ENCODE results near the gene NRIP1.

Gene NRIP1

DNA sequence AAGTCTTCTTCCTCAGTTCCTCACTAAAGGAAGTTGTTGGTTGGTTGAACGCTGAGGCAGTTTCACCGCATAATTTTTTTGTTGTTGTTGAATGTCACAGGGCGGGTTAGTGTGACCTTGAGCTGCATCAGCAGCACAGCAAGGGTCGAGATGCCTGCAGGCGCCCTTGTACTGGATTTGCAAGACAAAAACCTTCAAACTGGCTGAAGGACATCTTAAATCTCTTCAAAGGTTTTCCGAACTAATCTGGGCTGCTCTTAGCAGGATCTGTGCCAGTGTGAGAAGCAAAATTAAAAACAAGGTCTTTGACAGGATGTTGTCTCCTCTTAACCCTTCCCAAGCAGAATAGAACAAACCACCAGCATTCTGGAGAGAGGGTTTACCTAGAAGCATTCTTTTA lies 59.4 kb downstream of the NRIP1 start:
- no peak for DNase-seq

- no peak for DNase-seq
Observed at GRCh38 chr21:15004721-15005370, 60.0 kb downstream of the NRIP1 start.

DNA sequence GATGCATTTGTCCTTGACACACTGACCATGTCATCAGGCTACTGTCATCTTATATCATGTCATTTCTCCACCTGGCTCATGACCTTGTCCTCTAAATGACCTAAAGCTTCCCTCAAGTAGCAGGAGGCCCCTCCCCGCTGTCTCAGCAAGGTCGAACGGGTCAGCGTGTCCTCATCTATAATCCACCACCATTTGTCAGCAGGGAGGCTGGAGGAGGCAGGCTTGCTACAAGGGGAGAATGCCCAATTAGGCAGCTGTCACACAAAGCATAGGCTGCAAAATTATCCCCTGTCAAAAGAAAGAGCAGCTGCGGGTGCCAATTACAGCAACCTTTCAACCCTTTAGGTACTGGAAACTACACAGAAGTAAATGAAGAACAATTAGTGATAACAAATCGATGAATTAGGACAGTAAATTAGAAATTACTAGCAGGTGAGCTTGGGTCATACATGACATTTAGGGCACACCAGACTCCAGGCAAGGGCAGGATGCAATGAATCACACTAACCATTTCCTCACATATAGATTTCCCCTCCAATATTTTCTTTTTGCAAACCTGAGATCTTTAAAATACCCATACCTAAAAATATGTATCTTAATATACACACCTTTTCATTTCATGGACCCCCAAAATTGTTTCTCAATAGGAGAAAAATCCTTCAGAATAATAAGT lies 61.2 kb downstream of the NRIP1 start:
- DNase-seq, result no peak

- DNase-seq, result no peak
Observed at GRCh38 chr21:15001857-15002606, 62.8 kb downstream of the NRIP1 start.

DNA sequence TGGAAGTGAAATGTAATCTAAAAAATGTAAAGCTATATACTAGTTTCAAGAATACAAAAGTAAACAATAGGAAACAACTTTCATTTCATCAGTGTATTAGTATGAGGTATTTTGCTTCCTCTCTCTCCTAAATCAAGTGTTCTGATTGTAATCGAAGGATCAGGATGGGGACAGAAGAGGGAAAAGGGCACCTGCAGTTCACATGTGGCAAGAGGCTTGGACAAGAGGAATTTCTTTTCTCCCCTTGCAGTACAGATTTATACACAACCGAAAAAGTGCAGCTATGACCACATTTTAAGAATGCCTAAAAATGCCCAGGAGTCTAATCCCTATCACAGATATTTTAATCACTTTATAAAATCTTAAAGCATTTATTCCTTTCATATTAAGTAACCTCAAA lies 63.7 kb downstream of the NRIP1 start:
- DNase-seq, result no peak

DNA sequence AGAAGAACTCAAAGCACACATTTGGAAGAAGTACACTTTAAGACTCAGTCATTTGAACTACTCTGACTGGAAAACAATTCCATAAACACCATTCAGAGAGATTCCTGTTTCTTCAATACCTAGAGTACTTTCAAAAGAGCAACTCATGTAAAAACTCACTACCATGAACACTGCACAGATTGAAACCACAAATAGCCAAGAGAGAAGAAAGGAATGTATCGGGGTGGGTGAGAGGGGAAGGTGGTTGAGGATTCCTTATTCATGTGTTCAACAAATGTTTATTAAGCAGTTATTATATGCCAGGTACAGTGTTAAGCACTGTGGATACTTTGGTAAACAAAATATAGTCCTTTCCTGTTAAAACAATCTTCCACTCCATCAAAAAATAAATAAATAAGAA lies 64.7 kb downstream of the NRIP1 start:
- no peak for DNase-seq

- DNase-seq, result no peak
Observed at GRCh38 chr21:14998784-14999183, 66.0 kb downstream of the NRIP1 start.

DNA sequence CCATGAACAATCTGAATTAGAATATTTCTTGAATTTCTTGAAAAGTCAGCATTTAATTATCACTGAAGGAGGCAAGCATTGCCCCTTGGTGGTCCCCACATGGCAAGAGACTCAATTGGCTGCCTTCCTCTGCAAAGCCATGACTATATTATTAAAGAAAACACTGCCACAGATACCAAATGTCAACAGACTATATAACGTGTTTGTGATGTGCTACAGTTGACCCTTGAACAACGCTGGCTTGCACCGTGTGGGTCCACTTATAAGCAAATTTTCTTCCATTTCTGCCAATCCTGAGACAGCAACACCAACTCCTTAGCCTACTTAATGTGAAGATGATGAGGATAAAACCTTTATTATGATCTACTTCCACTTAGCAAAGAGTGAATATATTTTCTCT lies 66.5 kb downstream of the NRIP1 start:
- no peak for DNase-seq

- no peak for DNase-seq
Observed at GRCh38 chr21:14995695-14996490, 68.9 kb downstream of the NRIP1 start.

DNA sequence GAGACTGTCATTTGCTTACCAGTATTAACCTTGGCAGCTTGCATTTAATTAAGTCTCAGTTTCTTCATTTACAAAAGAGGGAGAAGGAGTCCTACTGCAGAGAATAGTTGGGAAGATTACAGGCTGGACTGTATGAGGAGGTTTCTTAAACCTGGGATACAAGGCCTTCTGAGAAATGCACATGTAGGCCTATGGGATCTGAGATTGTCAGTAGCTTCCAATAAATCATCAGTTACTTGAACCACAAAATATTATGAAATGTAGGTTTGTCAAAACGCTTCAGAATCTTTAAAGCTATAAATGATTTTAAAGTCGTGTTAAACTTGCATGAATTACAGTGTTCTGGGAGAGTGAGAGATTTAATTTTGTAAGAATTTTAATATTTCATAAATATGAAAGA lies 69.6 kb downstream of the NRIP1 start:
- DNase-seq, result no peak

DNA sequence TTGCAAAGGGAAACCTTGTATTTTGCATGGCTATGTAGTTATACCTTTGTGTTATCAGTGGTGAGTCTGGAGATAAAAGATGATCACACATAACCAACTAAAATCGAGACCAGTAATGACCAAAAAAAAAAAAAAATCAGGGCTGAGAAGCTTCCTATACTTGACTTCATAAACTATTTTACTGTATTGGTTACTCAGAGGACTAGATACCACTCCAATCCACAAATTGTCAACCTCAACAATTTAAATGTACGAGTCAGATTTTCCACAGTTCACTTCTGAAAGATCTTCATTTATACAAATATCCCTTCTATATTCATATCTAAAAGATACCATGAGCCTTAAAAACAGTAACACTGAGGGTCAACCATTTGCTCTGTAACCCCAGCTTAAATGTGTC lies 71.7 kb downstream of the NRIP1 start:
- DNase-seq, result no peak

- DNase-seq, result peak; percentile 13 to 62
Observed at GRCh38 chr21:14991957-14992356, 72.8 kb downstream of the NRIP1 start.

- no peak for DNase-seq
Observed at GRCh38 chr21:14989359-14989758, 75.4 kb downstream of the NRIP1 start.

GRCh38 chr21:14988760-14989159 lies 76.0 kb downstream of the NRIP1 start:
- DNase-seq, result no peak

- DNase-seq, result no peak
Observed at GRCh38 chr21:14987370-14988170, 77.2 kb downstream of the NRIP1 start.

- DNase-seq, result no peak
Observed at GRCh38 chr21:14985306-14985705, 79.5 kb downstream of the NRIP1 start.

DNA sequence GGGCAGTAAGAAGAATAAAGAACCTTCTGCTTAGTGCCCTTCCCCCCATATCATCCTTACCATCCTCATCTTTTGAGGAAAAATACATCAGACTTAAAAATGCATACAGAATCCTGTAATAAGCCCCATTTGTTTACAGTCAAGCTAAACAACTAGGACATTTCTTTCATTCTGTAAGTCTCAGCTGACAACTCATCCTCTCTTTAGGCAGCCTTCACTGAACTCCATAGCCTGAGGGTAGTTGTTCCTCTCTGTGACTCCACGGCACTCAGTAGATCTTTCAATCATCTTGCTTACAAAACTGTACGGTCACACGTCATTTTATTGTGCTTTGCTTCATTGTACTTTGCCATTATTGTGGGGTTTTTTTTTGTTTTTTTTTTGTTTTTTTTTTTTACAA lies 82.5 kb downstream of the NRIP1 start:
- no peak for DNase-seq

DNA sequence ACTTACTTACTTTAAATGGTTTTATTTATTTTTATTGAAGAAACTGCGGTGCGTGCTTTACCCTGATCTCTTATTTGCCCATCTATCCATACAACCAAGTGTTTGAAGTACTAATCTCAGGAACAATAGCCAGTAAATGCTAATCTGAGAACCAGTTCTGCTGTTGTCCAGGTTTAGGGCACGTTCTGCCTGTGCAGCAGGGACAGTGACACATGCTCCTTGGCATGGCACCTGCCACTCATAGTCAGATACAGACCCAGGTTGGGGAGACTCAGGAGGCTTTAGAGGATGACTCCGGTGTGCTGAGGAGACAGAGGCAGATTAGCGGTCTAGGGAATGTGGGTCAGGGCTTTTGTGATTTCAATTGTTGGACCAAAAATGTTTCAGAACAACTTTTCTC lies 83.6 kb downstream of the NRIP1 start:
- DNase-seq, result no peak

DNA sequence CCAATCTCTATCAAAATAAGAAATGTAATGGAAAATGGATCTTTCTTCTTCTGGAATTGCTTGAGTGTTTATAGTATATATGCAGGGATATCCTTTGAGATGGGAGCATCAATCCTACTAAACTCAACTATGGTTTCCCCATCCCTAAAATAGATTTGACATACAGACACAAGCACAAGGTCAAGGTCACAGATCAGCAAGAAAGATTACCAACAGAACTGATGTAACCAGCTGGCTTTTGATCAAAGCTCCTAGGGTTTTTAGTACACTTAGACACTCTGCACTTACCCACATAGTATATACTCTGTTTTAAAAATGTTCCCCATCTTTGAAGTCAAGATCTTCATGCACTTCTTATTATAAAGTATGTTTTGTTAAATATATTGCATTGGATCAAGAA lies 85.5 kb downstream of the NRIP1 start:
- no peak for DNase-seq

- DNase-seq, result no peak
Observed at GRCh38 chr21:14977814-14978213, 87.0 kb downstream of the NRIP1 start.

- no peak for DNase-seq
Observed at GRCh38 chr21:14975136-14975919, 89.5 kb downstream of the NRIP1 start.

- no peak for DNase-seq
Observed at GRCh38 chr21:14972678-14973077, 92.1 kb downstream of the NRIP1 start.
